ENCODE data around the gene STRA6.

- no peak for TF ChIP-seq POLR2A (IDR thresholded peaks at IDR 0.05)
- TF ChIP-seq CTCF (IDR thresholded peaks at IDR 0.05): no peak
Observed at GRCh38 chr15:74220475-74221248, 18.1 kb upstream of the STRA6 start.
